Gastroesophageal sphincter (tissue), 3 donors: ENCODE measurements around the gene STARD3NL.
"Not testable (repeated sequence)": the region's sequence is repeated elsewhere in the genome, so short reads cannot be mapped to it uniquely, and the experiment has no call there.

Experiments
- CTCF ChIP-seq, 4 experiments: fragments of 200-600 bp in 2 of 4; fragments of 450-650 bp in 2 of 4; sonication (generic) in 1 of 4; IDR thresholded peaks; one replicate each; pipeline ENCODE4 v1.5.1; 2017 to 2019; ENCODE audit warnings: antibody characterized with exemption in 4 of 4, mild to moderate bottlenecking in 2 of 4, moderate library complexity in 2 of 4
- EP300 ChIP-seq: sonication (generic); formaldehyde crosslinking; IDR thresholded peaks from one replicate; pipeline ENCODE4 v1.6.1; 2017; ENCODE audit warnings: antibody characterized with exemption, mild to moderate bottlenecking
- POLR2A ChIP-seq, 2 donors: fragments of 450-650 bp; IDR thresholded peaks; one replicate each; pipeline ENCODE4 v1.6.1; 2017; ENCODE audit warnings: antibody characterized with exemption in 2 of 2, mild to moderate bottlenecking in 2 of 2, moderate library complexity in 1 of 2
- POLR2AphosphoS5 ChIP-seq: sonication (generic); formaldehyde crosslinking; IDR thresholded peaks from one replicate; pipeline ENCODE4 v1.6.1; 2017; ENCODE audit warnings: antibody characterized with exemption

- not testable (repeated sequence) for TF ChIP-seq CTCF (IDR thresholded peaks at IDR 0.05); POLR2A (IDR thresholded peaks at IDR 0.05); POLR2AphosphoS5; EP300
These were observed 61.1 kb downstream of the STARD3NL start for GRCh38 chr7:38239129-38239528.
